GM18868 (cell line): Measurements from ENCODE around the gene SLC41A3.
"Not testable (repeated sequence)": the region's sequence is repeated elsewhere in the genome, so short reads cannot be mapped to it uniquely, and the experiment has no call there.

Experiments
- ATAC-seq: cut with Tn5 transposase; IDR thresholded peaks from one replicate; pipeline ENCODE4 v1.9.1; 2021; ENCODE audit warnings: mild to moderate bottlenecking, moderate library complexity; ENCODE audit not compliant: unreplicated experiment

Gene SLC41A3

DNA sequence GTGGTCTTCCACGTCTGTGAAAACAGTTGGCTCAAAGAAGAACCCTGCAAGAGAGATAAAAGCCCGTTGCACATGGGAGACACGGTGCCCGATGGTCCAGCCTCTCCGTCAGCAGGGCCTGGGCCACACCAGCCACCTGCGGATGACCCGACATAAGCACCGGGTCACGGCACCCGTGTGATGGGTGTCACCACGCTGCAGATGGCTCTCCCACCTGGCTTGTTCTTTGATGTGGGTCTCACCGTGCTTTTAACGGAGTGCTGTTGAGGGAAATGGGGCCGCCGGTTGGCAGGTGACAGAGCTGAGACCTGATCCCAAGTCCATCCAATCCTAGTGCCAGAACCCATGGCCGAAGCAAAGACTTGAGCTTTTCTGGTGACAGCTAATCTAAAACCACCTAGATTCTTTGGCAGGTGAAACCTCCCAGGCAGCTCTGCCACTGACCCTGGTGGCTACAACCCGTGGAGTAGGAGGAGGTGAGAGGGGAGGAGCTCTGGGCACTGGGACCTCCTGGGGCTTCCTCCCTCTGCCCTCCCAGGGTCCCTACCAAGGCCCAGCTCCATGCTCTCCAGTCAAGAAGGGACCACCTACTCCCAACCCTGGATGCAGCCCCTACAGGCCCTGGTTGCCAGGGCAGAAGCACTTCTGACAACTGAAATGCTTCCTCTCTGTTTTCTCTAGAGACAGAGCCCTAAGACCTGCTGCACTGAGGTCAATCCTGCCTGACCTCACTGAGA lies 23.4 kb upstream of the SLC41A3 start:
- ATAC-seq, result no peak

DNA sequence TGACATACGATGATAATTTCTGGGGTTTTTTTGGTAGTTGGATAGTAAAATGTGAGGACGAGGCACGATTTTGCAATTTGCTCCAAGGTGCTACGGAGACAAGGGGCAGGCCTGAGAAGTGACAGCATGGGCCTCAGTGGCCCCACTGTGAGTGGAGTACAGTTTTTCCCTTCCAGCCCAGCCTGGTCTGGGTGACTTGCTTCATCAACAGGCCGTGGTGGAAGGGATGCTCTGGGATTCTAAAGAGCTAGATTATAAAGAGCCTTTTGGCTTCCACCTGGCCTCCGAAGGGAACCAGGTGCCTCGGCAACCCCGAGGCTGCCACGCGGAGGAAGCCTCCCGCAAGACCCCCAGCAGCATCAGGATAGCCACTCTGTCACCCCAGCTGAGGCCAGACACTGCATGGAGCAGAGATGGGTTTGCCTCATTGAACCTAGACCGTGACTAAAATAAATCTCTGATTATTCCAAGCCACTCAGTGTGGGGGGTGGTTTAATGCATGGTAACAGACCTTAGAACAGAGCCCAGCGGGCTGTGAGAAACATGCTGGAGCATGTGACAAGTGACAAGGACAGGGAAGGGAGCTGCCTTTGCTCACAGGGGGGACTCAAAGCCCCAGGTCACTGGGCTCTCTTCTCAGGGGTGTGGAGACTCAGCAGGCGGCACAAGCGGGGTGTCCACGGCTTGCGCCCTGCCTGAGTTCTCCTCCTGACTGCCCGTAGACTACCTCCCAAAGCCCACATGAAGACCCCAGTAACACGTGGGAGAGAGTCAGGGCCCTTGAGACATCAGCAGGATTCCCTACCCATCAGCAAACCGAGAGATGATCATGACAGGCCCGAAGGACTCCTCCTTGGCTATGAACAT lies 22.6 kb upstream of the SLC41A3 start:
- no peak for ATAC-seq

GRCh38 chr3:126105691-126106187 lies 21.8 kb upstream of the SLC41A3 start:
- no peak for ATAC-seq

DNA sequence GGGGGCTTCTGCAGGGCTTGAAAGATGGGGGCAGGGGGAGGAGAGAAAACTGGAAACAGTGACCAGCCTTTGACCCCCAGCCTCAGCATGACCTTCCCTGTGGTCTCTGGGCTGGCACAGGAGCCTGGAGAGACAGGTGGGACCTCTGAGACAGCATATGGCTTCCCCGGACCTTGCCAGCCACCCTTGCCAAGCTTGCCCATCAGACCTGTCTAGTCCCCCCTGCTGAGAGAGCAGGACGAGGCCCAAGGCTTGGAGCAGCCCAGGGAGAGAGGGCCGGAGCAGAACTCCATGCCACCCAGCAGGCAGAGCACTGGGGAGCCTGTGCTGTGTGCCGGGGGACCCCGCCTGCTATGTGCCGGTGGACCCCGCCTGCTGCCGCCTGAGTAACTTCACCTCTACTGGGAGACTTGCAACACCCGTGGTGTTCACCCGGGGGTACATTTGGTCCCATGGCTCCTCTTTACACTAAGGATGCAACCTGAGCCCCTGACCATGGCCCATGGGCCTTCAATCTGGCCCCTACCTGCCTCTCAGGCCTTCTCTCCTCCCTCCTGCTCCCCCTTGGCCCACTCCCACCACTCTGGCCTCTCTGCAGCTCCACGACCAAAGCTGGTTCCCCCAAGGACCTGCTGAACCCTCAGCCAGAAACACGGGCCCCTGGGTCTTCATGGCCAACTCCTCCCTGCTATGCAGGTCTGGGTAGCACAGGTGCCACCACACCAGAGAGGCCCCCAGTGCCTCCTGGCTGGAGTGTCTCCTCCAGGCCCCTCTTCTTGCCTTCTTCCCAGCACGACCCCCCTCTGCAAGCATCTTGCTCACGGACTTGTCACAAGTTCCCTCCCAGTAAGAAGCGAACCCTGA lies 21.1 kb upstream of the SLC41A3 start:
- no peak for ATAC-seq

DNA sequence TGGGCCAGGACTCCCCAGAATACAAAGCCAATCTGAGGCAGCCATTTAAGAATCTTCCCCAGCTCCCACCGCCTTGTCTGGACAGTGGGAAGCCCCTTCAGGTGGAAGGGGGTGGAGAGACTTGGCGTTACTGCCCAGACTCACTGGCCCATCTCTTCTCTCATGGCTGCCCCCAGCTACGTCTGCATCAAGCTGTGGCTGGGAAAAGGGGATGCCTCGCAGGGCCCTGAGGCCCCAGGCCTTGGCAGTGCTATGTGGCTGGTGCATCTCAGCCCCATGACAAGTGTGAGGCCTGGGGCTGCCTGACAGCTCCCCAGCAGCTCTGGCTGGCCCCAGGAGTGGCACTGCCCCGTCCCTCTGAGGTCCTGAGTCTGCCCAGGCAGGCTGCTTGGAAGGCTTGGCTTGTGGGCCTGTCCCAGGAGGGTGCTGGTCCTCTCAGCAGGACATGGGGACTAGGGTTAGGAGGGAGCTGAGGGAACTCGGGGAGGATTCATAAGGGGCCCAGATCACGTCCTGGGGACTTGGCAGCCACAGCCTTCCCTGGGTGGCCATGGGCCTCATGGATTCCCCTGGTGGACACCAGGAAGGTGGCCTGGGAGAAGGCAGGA lies 20.2 kb upstream of the SLC41A3 start:
- no peak for ATAC-seq

GRCh38 chr3:126103121-126104027 lies 19.4 kb upstream of the SLC41A3 start:
- no peak for ATAC-seq

GRCh38 chr3:126102530-126102951 lies 18.6 kb upstream of the SLC41A3 start:
- ATAC-seq, result no peak

DNA sequence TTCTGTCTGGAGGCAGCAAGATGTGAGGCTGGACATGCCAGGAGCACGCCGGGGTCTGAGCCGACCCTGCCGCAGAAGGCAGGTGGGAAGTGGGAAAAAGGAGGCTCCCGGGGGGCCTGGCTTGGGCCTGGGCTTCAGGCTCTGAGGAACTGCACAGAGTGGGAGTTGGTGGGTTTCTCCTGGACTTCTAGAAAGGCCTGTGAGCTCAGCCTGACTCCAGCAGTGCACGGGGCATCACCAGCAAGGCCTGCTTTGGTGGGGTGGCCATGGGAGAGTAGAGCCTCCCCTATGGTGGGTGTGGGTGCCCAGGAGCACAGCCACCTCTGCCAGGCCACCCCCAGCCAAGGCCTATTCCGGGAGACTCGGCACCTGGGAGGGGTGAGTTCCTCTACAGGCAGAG lies 18.1 kb upstream of the SLC41A3 start:
- ATAC-seq, result no peak

DNA sequence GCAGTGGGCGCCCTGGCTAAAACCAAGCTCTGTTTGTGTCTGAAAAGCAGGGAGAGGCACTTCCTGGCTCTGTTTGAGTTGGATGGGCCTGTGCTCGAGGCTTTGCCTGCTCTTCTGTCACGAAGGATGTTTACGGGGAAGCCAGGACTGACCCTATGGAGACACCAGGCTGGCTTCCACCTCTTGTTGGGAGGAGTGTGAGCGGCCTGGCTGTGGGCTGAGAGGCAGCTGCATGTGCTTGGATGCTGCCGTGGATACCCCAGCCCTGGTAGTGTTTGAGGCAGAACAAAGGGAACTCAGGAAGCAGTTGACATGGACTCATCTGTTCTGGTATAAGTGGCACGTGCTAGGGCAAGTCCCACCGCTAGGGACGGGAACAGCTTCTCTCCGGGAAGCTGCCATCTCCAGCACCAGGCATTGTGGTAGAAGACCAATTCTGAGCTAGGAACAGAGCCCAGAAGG lies 17.6 kb upstream of the SLC41A3 start:
- no peak for ATAC-seq

DNA sequence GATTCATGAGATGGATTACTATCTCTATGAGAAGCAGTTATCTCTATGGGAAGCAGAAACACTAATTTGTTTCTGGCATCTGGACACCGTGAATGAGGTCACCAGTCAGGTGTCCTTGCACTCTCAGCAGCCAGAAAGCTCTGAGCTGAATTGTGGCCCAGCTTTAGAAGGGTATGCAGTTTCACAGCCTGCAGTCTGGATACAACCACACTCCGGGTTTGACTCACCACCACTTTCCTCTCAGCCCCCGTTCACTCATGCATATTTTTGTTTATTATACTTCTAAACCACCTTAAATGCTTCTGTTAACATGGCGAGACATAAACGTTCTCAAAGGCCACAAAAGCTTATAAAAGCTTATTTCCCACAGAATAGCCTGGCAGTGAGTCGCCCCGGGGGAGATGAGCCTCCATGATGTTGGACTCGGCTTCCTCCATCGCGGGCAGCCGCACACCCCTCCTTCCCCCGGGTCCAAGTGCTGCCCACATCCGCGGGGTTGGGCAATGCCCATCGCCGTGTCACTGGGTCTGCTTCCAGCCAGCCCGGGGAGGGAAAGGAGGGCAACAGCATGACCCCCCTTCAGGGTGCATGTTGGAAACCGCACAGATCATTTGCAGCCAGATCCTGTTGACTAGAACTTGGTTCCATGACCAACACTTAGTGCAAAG lies 16.8 kb upstream of the SLC41A3 start:
- ATAC-seq, result no peak

DNA sequence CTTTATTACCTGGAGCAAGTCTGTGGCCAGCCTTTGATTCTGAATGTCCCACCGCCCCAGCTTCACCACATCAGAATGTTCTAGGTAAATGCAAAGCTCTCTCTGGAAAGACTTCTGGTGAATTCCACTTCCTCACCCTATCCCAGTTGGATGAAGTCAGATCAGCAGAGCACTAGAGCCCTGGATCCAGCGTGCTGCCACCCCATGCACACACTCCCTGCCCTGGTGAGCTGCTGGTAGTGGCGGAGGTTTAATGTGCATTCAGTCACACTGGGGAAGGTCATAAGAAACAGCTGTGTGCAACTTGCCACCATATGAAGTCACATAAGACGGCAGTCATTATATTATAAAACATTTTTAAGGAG lies 16.3 kb upstream of the SLC41A3 start:
- ATAC-seq, result no peak

- ATAC-seq, result no peak
Observed at GRCh38 chr3:126098391-126098858, 14.5 kb upstream of the SLC41A3 start.

DNA sequence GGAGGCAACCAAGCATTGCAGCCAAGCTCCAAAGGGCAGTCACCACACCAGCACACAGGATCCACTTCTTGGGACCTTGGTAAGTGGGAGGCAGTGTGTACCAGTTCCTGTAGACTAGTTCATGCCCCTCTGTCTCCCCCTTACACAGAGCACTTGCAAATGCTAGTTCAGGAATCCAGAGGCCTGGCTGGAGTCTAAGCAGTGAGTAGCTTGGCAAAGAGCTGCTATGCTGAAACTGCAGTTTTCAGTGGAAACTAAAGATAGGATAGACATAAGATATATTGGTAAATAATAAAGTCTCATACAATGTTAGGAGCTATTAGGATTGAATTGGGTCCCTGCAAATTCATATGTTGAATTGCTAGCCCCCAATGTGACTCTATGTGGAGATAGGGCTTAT lies 13.9 kb upstream of the SLC41A3 start:
- ATAC-seq, result no peak

GRCh38 chr3:126096274-126096673 lies 12.3 kb upstream of the SLC41A3 start:
- not testable (repeated sequence) for ATAC-seq

GRCh38 chr3:126092128-126092527 lies 8.2 kb upstream of the SLC41A3 start:
- ATAC-seq, result not testable (repeated sequence)

GRCh38 chr3:126087552-126088175 lies 3.7 kb upstream of the SLC41A3 start:
- no peak for ATAC-seq

GRCh38 chr3:126085841-126086240 lies 1.9 kb upstream of the SLC41A3 start:
- no peak for ATAC-seq

DNA sequence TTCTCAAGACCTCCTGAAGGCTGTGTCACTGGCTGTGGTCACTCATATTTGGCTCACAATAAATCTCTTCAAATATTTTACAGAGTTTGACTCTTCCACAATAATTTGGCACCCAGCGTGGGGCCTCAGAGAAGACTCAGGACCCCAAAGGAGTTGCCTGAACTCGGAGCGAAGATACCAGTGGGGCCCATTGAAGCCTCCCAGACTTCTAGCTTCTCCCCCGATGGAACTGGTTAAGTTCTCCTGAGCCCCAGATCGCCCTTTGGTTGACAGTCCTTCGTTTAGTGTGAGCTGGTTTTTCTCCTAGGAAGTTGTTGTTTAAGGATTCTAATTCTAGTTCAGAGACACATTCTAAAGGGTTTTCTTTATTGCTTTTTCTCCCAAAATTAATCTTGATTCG lies 1.4 kb upstream of the SLC41A3 start:
- ATAC-seq, result no peak
